Keratinocyte (primary cell): ENCODE data around the gene MAP1LC3C. TPM values are rescaled to one million over a fixed set of nuclear protein-coding genes. Genes with fewer than 3 reads are reported as not detected.

Experiments
- DNase-seq: peaks from one replicate; pipeline ENCODE4 v3.0.0-alpha.2; 2011; ENCODE audit warnings: low read depth, missing footprints, low spot score
- FAIRE-seq: peaks from 2 replicates; lab custom pipeline; 2011; peaks lifted over from hg19 to GRCh38; lab: Jason Lieb, UNC
- H2AFZ ChIP-seq: 2 replicates; pipeline ENCODE4 v1.6.0; 2012; ENCODE audit warnings: low read length, control low read depth, inconsistent platforms; ENCODE audit not compliant: control insufficient read depth
- H3K27ac ChIP-seq: 2 replicates; pipeline ENCODE4 v1.5.1; 2011; ENCODE audit warnings: low read length; ENCODE audit not compliant: control insufficient read depth, insufficient read depth
- H3K27me3 ChIP-seq: 3 replicates; pipeline ENCODE4 v1.6.0; 2011; ENCODE audit warnings: low read length; ENCODE audit not compliant: control insufficient read depth, insufficient read depth; ENCODE audit errors: extremely low read depth
- H3K36me3 ChIP-seq, 2 experiments: 2 replicates in 1 of 2; 3 replicates in 1 of 2; pipeline ENCODE4 v1.5.1; 2011; ENCODE audit warnings: low read length in 2 of 2, mild to moderate bottlenecking in 1 of 2; ENCODE audit not compliant: control insufficient read depth in 2 of 2, insufficient read depth in 2 of 2; ENCODE audit errors: extremely low read depth in 1 of 2
- H3K4me1 ChIP-seq: 3 replicates; pipeline ENCODE4 v1.5.1; 2011; ENCODE audit warnings: low read length; ENCODE audit not compliant: control insufficient read depth, insufficient read depth; ENCODE audit errors: extremely low read depth
- H3K4me2 ChIP-seq: 3 replicates; pipeline ENCODE4 v1.6.0; 2011; ENCODE audit warnings: low read depth, low read length; ENCODE audit not compliant: control insufficient read depth, insufficient read depth; ENCODE audit errors: extremely low read depth
- H3K4me3 ChIP-seq, 3 experiments: fragments of 200-600 bp in 1 of 3; sonication (generic) in 1 of 3; 2 replicates in 2 of 3; 3 replicates in 1 of 3; pipeline ENCODE4 v1.5.1; 2011 to 2016; ENCODE audit warnings: low read length in 3 of 3, mild to moderate bottlenecking in 3 of 3, control low read depth in 2 of 3, inconsistent platforms in 1 of 3, low read depth in 1 of 3, mixed read lengths in 1 of 3, mixed run types in 1 of 3, moderate library complexity in 1 of 3; ENCODE audit not compliant: control insufficient read depth in 2 of 3, insufficient read depth in 2 of 3; ENCODE audit errors: extremely low read depth in 1 of 3
- H3K79me2 ChIP-seq: 2 replicates; pipeline ENCODE4 v1.6.0; 2012; ENCODE audit warnings: low read length; ENCODE audit not compliant: control insufficient read depth, insufficient read depth
- H3K9ac ChIP-seq: 3 replicates; pipeline ENCODE4 v1.6.0; 2011; ENCODE audit warnings: low read length; ENCODE audit not compliant: control insufficient read depth, insufficient read depth; ENCODE audit errors: extremely low read depth
- H3K9me1 ChIP-seq: 3 replicates; pipeline ENCODE4 v1.6.0; 2011; ENCODE audit warnings: low read length; ENCODE audit not compliant: control insufficient read depth, insufficient read depth; ENCODE audit errors: extremely low read depth
- H3K9me3 ChIP-seq: 2 replicates; pipeline ENCODE4 v1.5.1; 2012; ENCODE audit warnings: low read depth, low read length; ENCODE audit not compliant: control insufficient read depth
- H4K20me1 ChIP-seq: 3 replicates; pipeline ENCODE4 v1.6.0; 2011; ENCODE audit warnings: low read length; ENCODE audit not compliant: control insufficient read depth, insufficient read depth; ENCODE audit errors: extremely low read depth
- CTCF ChIP-seq, 3 experiments: IDR thresholded peaks in 1 of 3; conservative IDR thresholded peaks in 1 of 3; optimal IDR thresholded peaks in 1 of 3; 2 replicates in 2 of 3; 3 replicates in 1 of 3; pipeline versions ENCODE3 to v1.5.1; 2011; ENCODE audit warnings: low read length in 3 of 3, mild to moderate bottlenecking in 3 of 3, moderate library complexity in 2 of 3, control low read depth in 1 of 3, inconsistent platforms in 1 of 3; ENCODE audit not compliant: insufficient read depth in 2 of 3; ENCODE audit errors: extremely low read depth in 1 of 3
- EZH2 ChIP-seq: IDR thresholded peaks from one replicate; pipeline ENCODE4 v1.6.1; 2012; ENCODE audit warnings: inconsistent platforms, mild to moderate bottlenecking, low read length, moderate library complexity
- dilution Hi-C: fragments of 300-500 bp; cut with MboI; formaldehyde crosslinking; loops from one replicate; pipeline ENCODE4 v1.7.0; 2020; ENCODE audit warnings: low sequenced_read_pairs; ENCODE audit not compliant: extremely low pct_ligation_motif_present
- polyA plus RNA-seq, 5 experiments: library from polyadenylated mRNA; depleted of rRNA in 3 of 5; stranded (reverse) in 3 of 5; stranded (forward) in 1 of 5; unstranded in 1 of 5; fragments of >200 nt; gene quantifications; 1 replicate in 1 of 5; 2 replicates in 3 of 5; 3 replicates in 1 of 5; pipeline versions ENCODE4 v1.2.1 to v1.2.3, GENCODE V29; 2011 to 2012; ENCODE audit warnings: missing spikeins in 2 of 5, low read depth in 1 of 5, low replicate concordance in 1 of 5

Gene MAP1LC3C
- polyA plus RNA-seq, 1 donor (not counting 4 experiments of a cell fraction or from before 2014, with no cell fraction given), result not detected

- dilution Hi-C loops, result no loop called here
- Histone ChIP-seq H3K4me3 (no peak overlapping the region), H2AFZ (no peak overlapping the region), H3K9me3 (no peaks in the 10 kb centered on the region), H3K27me3 (no peaks in the 10 kb centered on the region), H3K4me2 (no peak overlapping the region), H3K9me1 (no peaks in the 10 kb centered on the region), H3K79me2 (no peaks in the 10 kb centered on the region), H4K20me1 (no peaks in the 10 kb centered on the region), H3K27ac (no peak overlapping the region), H3K36me3 (no peaks in the 10 kb centered on the region), H3K4me1 (no peaks in the 10 kb centered on the region), H3K9ac (no peak overlapping the region)
- no peak for DNase-seq
- TF ChIP-seq EZH2, result no peak
- TF ChIP-seq CTCF (optimal IDR thresholded peaks at IDR 0.05 in 1 of 3, IDR thresholded peaks at IDR 0.05 in 1 of 3, conservative IDR thresholded peaks at IDR 0.05 in 1 of 3; ENCODE audit: extremely low read depth in 1 of 3, insufficient read depth in 2 of 3, low read length in 3 of 3), result no peak
- FAIRE-seq, result no peak
These were observed 4.7 kb downstream of the MAP1LC3C start for GRCh38 chr1:241994171-241994570.

GRCh38 chr1:241992734-241993133, 6.2 kb downstream of the MAP1LC3C start:
- dilution Hi-C loops, result no loop called here
- no peaks in the 10 kb centered on the region for H3K9me1 ChIP-seq
- H3K27ac ChIP-seq, result no peak overlapping the region
- no peak overlapping the region for H2AFZ ChIP-seq
- no peaks in the 10 kb centered on the region for H4K20me1 ChIP-seq
- no peaks in the 10 kb centered on the region for H3K36me3 ChIP-seq
- TF ChIP-seq EZH2, result no peak
- no peak for TF ChIP-seq CTCF (optimal IDR thresholded peaks at IDR 0.05 in 1 of 3, IDR thresholded peaks at IDR 0.05 in 1 of 3, conservative IDR thresholded peaks at IDR 0.05 in 1 of 3; ENCODE audit: extremely low read depth in 1 of 3, insufficient read depth in 2 of 3, low read length in 3 of 3)
- H3K27me3 ChIP-seq, result no peaks in the 10 kb centered on the region
- no peak for FAIRE-seq
- no peaks in the 10 kb centered on the region for H3K79me2 ChIP-seq
- H3K9ac ChIP-seq, result no peak overlapping the region
- H3K4me3 ChIP-seq, result no peak overlapping the region
- H3K9me3 ChIP-seq, result no peaks in the 10 kb centered on the region
- H3K4me1 ChIP-seq, result no peaks in the 10 kb centered on the region
- H3K4me2 ChIP-seq, result no peak overlapping the region
- DNase-seq, result no peak
